H1 (cell line): ENCODE results near the gene TPSD1. TPM values are rescaled to one million over a fixed set of nuclear protein-coding genes. Genes with fewer than 3 reads are reported as not detected.

ENCODE experiments used
- CTCF ChIA-PET: fragments of 300-600 bp; sonication (Branson Sonifier 250); formaldehyde crosslinking; loops from one replicate; lab custom pipeline; 2021; ENCODE audit not compliant: partially characterized antibody; lab: Charles Lee
- POLR2A ChIA-PET: fragments of 300-600 bp; sonication (Branson Sonifier 250); formaldehyde crosslinking; loops from one replicate; lab custom pipeline; 2021; ENCODE audit warnings: inconsistent platforms; ENCODE audit not compliant: partially characterized antibody; lab: Charles Lee
- DNase-seq, 2 experiments: peaks; one replicate each; pipeline versions ENCODE4 v3.0.0 to v3.0.0-alpha.2; 2010 to 2022; ENCODE audit warnings: low spot score in 2 of 2, low read depth in 1 of 2, mixed read lengths in 1 of 2
- FAIRE-seq: peaks from 2 replicates; lab custom pipeline; 2011; peaks lifted over from hg19 to GRCh38; lab: Jason Lieb, UNC
- H2AFZ ChIP-seq: 2 replicates; pipeline ENCODE4 v1.8.1; 2012; ENCODE audit warnings: low read length, inconsistent platforms
- H2AK5ac ChIP-seq: 2 replicates; pipeline ENCODE4 v1.6.1; 2013; ENCODE audit warnings: low read depth, low read length
- H2BK120ac ChIP-seq: replicated peaks from 2 replicates; pipeline ENCODE3; 2013; ENCODE audit warnings: low read depth, low read length, inconsistent platforms
- H2BK12ac ChIP-seq: 2 replicates; pipeline ENCODE4 v1.6.1; 2013; ENCODE audit warnings: low read depth, low read length
- H2BK15ac ChIP-seq: 2 replicates; pipeline ENCODE4 v1.6.1; 2013; ENCODE audit warnings: low read length
- H2BK20ac ChIP-seq: 2 replicates; pipeline ENCODE4 v1.6.1; 2013; ENCODE audit warnings: low read length
- H2BK5ac ChIP-seq: 2 replicates; pipeline ENCODE4 v1.6.1; 2013; ENCODE audit warnings: low read depth, low read length
- H3K14ac ChIP-seq: 2 replicates; pipeline ENCODE4 v1.6.1; 2013; ENCODE audit warnings: inconsistent platforms; ENCODE audit not compliant: insufficient read length
- H3K18ac ChIP-seq: 2 replicates; pipeline ENCODE4 v1.6.1; 2013; ENCODE audit warnings: low read length; ENCODE audit errors: extremely low read depth
- H3K23ac ChIP-seq: 2 replicates; pipeline ENCODE4 v1.6.1; 2013; ENCODE audit warnings: inconsistent platforms; ENCODE audit not compliant: insufficient read length
- H3K23me2 ChIP-seq: 2 replicates; pipeline ENCODE4 v1.6.1; 2013; ENCODE audit warnings: low read depth, low read length
- H3K27ac ChIP-seq: 2 replicates; pipeline ENCODE4 v1.6.1; 2011; ENCODE audit warnings: low read depth, low read length, inconsistent platforms
- H3K27me3 ChIP-seq, 4 experiments: replicated peaks in 1 of 4; 1 replicate in 1 of 4; 2 replicates in 3 of 4; pipeline versions ENCODE4 v1.6.1 to v1.8.1; 2011 to 2013; ENCODE audit warnings: low read length in 3 of 4, mild to moderate bottlenecking in 3 of 4, inconsistent platforms in 2 of 4, mixed read lengths in 2 of 4, moderate library complexity in 1 of 4; ENCODE audit not compliant: control insufficient read depth in 3 of 4, insufficient read depth in 3 of 4; ENCODE audit errors: extremely low read depth in 1 of 4
- H3K36me3 ChIP-seq, 4 experiments: 2 replicates each; pipeline versions ENCODE4 v1.6.1 to v1.8.1; 2011 to 2013; ENCODE audit warnings: mild to moderate bottlenecking in 4 of 4, low read length in 3 of 4, moderate library complexity in 2 of 4, control low read depth in 1 of 4, inconsistent platforms in 1 of 4; ENCODE audit not compliant: insufficient read depth in 4 of 4, control insufficient read depth in 2 of 4
- H3K4ac ChIP-seq: replicated peaks from 2 replicates; pipeline ENCODE3; 2013; ENCODE audit warnings: low read length, low read depth, mixed read lengths, inconsistent platforms; ENCODE audit not compliant: insufficient read length
- H3K4me1 ChIP-seq, 4 experiments: replicated peaks in 1 of 4; 1 replicate in 1 of 4; 2 replicates in 3 of 4; pipeline versions ENCODE4 v1.6.1 to v1.8.1; 2011 to 2013; ENCODE audit warnings: low read length in 3 of 4, inconsistent platforms in 2 of 4, mixed read lengths in 1 of 4; ENCODE audit not compliant: insufficient read depth in 4 of 4, control insufficient read depth in 3 of 4
- H3K4me2 ChIP-seq, 2 experiments: 2 replicates each; pipeline versions ENCODE4 v1.6.1 to v1.8.1; 2011 to 2013; ENCODE audit warnings: low read depth in 2 of 2, low read length in 2 of 2, control low read depth in 1 of 2, inconsistent platforms in 1 of 2, mild to moderate bottlenecking in 1 of 2; ENCODE audit not compliant: insufficient read depth in 1 of 2
- H3K4me3 ChIP-seq, 4 experiments: fragments of 200-600, 300-600 bp in 1 of 4; sonication (generic), shearing (Covaris generic), sonication (Bioruptor Twin) in 1 of 4; 2 replicates each; pipeline versions ENCODE4 v1.5.1 to v1.8.1; 2011 to 2016; ENCODE audit warnings: low read length in 4 of 4, low read depth in 3 of 4, control low read depth in 2 of 4, inconsistent platforms in 2 of 4, mild to moderate bottlenecking in 2 of 4, mixed read lengths in 1 of 4, moderate library complexity in 1 of 4; ENCODE audit not compliant: insufficient read depth in 2 of 4; ENCODE audit errors: extremely low read depth in 1 of 4
- H3K56ac ChIP-seq: replicated peaks from 2 replicates; pipeline ENCODE3; 2013; ENCODE audit warnings: low read depth, mild to moderate bottlenecking, mixed read lengths, low read length, inconsistent platforms; ENCODE audit not compliant: insufficient read length
- H3K79me1 ChIP-seq: 2 replicates; pipeline ENCODE4 v1.6.1; 2013; ENCODE audit warnings: low read depth, low read length, control low read depth
- H3K79me2 ChIP-seq, 2 experiments: 2 replicates each; pipeline versions ENCODE4 v1.6.1 to v1.8.1; 2012 to 2013; ENCODE audit warnings: low read length in 2 of 2, mild to moderate bottlenecking in 2 of 2, inconsistent platforms in 1 of 2; ENCODE audit not compliant: insufficient read depth in 2 of 2, control insufficient read depth in 1 of 2
- H3K9ac ChIP-seq, 4 experiments: replicated peaks in 1 of 4; 1 replicate in 1 of 4; 2 replicates in 3 of 4; pipeline versions ENCODE4 v1.6.1 to v1.8.1; 2011 to 2013; ENCODE audit warnings: low read depth in 3 of 4, low read length in 3 of 4, control low read depth in 2 of 4, mild to moderate bottlenecking in 2 of 4, moderate library complexity in 2 of 4, inconsistent platforms in 1 of 4; ENCODE audit errors: extremely low read depth in 1 of 4
- H3K9me3 ChIP-seq, 2 experiments: 2 replicates each; pipeline versions ENCODE4 v1.6.1 to v1.8.1; 2012 to 2013; ENCODE audit warnings: mild to moderate bottlenecking in 2 of 2, moderate library complexity in 2 of 2, control low read depth in 1 of 2, inconsistent platforms in 1 of 2, low read depth in 1 of 2, low read length in 1 of 2, mixed read lengths in 1 of 2; ENCODE audit not compliant: insufficient read depth in 2 of 2
- H4K20me1 ChIP-seq, 2 experiments: replicated peaks in 1 of 2; 2 replicates each; pipeline versions ENCODE3 to v1.8.1; 2011 to 2013; ENCODE audit warnings: inconsistent platforms in 2 of 2, low read length in 2 of 2, mild to moderate bottlenecking in 1 of 2; ENCODE audit not compliant: insufficient read depth in 2 of 2, control insufficient read depth in 1 of 2
- H4K5ac ChIP-seq: 2 replicates; pipeline ENCODE4 v1.6.1; 2013; ENCODE audit warnings: low read length, low read depth, mixed read lengths, inconsistent platforms; ENCODE audit not compliant: insufficient read length
- H4K8ac ChIP-seq: 2 replicates; pipeline ENCODE4 v1.8.0; 2013; ENCODE audit warnings: mild to moderate bottlenecking, moderate library complexity, low read length, inconsistent platforms; ENCODE audit not compliant: insufficient read depth; ENCODE audit errors: extremely low read depth
- H4K91ac ChIP-seq: replicated peaks from 2 replicates; pipeline ENCODE3; 2013; ENCODE audit warnings: low read length, mixed read lengths, inconsistent platforms; ENCODE audit not compliant: insufficient read length
- BCL11A ChIP-seq, 2 experiments: IDR thresholded peaks; one replicate each; pipeline ENCODE4 v1.6.1; 2011; ENCODE audit warnings: low read depth in 2 of 2, low read length in 2 of 2, mild to moderate bottlenecking in 2 of 2
- CEBPB ChIP-seq: IDR thresholded peaks from 2 replicates; pipeline ENCODE4 v1.6.1; 2012; ENCODE audit warnings: low read depth, low read length
- CHD1 ChIP-seq: IDR thresholded peaks from 2 replicates; pipeline ENCODE4 v1.6.1; 2012; ENCODE audit warnings: low read depth, low read length, improper control_type of control experiment
- KDM5A ChIP-seq: fragments of 200-600 bp; IDR thresholded peaks from 2 replicates; pipeline ENCODE4 v1.7.1; 2012; ENCODE audit warnings: mild to moderate bottlenecking, low read length, inconsistent platforms, mixed read lengths
- NRF1 ChIP-seq: IDR thresholded peaks from 2 replicates; pipeline ENCODE4 v1.6.1; 2011; ENCODE audit warnings: mild to moderate bottlenecking, low read depth, low read length, improper control_type of control experiment
- PHF8 ChIP-seq: fragments of 200-600 bp; sonication (generic); conservative IDR thresholded peaks from 2 replicates; pipeline ENCODE4 v1.7.1; 2012; ENCODE audit warnings: low read depth, mild to moderate bottlenecking, inconsistent platforms, low read length, moderate library complexity
- RFX5 ChIP-seq: IDR thresholded peaks from 2 replicates; pipeline ENCODE4 v1.6.1; 2011; ENCODE audit warnings: low read depth, low read length, improper control_type of control experiment, borderline replicate concordance
- SAP30 ChIP-seq: fragments of 300-600 bp; sonication (generic); IDR thresholded peaks from 2 replicates; pipeline ENCODE4 v1.7.1; 2012; ENCODE audit warnings: low read length, moderate library complexity, mild to moderate bottlenecking, inconsistent platforms; ENCODE audit not compliant: insufficient read depth, insufficient replicate concordance
- SRF ChIP-seq: IDR thresholded peaks from 2 replicates; pipeline ENCODE4 v1.6.1; 2011; ENCODE audit warnings: mild to moderate bottlenecking, low read depth, low read length, moderate library complexity
- TEAD4 ChIP-seq: IDR thresholded peaks from 2 replicates; pipeline ENCODE4 v1.6.1; 2012; ENCODE audit warnings: low read depth, low read length, inconsistent platforms, mixed read lengths
- WGBS, 2 experiments: shearing (Covaris generic) in 1 of 2; methylation state at CpG; one replicate each; pipeline versions ENCODE4 v1.1.6 to v1.1.7; 2013 to 2015; ENCODE audit warnings: low lambda C conversion rate in 2 of 2, mixed read lengths in 2 of 2, inconsistent platforms in 1 of 2, low coverage in 1 of 2, missing lambda C conversion rate in 1 of 2; ENCODE audit not compliant: insufficient replicate concordance in 2 of 2, insufficient coverage in 1 of 2, insufficient read length in 1 of 2; ENCODE audit errors: extremely low coverage in 1 of 2, missing lambda C conversion rate in 1 of 2; 5-methylcytosine and 5-hydroxymethylcytosine counted together
- polyA plus RNA-seq, 7 experiments: library from polyadenylated mRNA; depleted of rRNA in 3 of 7; stranded (reverse) in 5 of 7; unstranded in 2 of 7; fragments of >200 nt in 5 of 7; fragments of 200-250 nt in 2 of 7; gene quantifications; 1 replicate in 5 of 7; 2 replicates in 1 of 7; 4 replicates in 1 of 7; pipeline versions ENCODE4 v1.2.1 to v1.2.3, GENCODE V29; 2011 to 2013; ENCODE audit warnings: missing spikeins in 2 of 7, mixed read lengths in 2 of 7
- total RNA-seq: library from RNA; stranded (reverse); fragmentation: NEBNext Ultra II Directional; extraction: Animal tissue kit (Norgen Biotek cat#: 25700); gene quantifications from 2 replicates; pipeline ENCODE4 v1.2.1, GENCODE V29; 2021

TPSD1 gene
- total and polyA plus RNA-seq, 2 of the 8 experiments (the other 6 are each of a cell fraction or from before 2014, with no cell fraction given) = 0.26 TPM; not detected in 1

GRCh38 chr16:1306334-1306733 lies 50.5 kb downstream of the TPSD1 start:
- 76% methylated on average over 4 of the region's 4 CpGs; no CpG with 5 or more reads in 1 of the 2 experiments for WGBS, 2 experiments
- Histone ChIP-seq H3K27me3 (no peaks in the 10 kb centered on the region), H3K56ac (no peak overlapping the region), H4K8ac (no peak overlapping the region; the same call in 1 of the 2 replicates), H3K9me3 (no peaks in the 10 kb centered on the region), H3K79me2 (peaks cover 15 to 18% of the 10 kb centered on the region in 2 experiments), H4K20me1 (peaks cover 12 to 13% of the 10 kb centered on the region in 2 experiments), H4K5ac (no peak overlapping the region), H3K4me3 (no peak overlapping the region), H2BK20ac (no peak overlapping the region), H2BK5ac (no peak overlapping the region), H2AFZ (no peak overlapping the region), H2BK120ac (no peak overlapping the region), H3K4ac (no peak overlapping the region), H3K18ac (no peak overlapping the region), H3K27ac (no peak overlapping the region), H2BK12ac (no peak overlapping the region), H3K79me1 (peaks cover 3% of the 10 kb centered on the region; the same call in 1 of the 2 replicates), H2BK15ac (no peak overlapping the region), H4K91ac (no peak overlapping the region), H3K4me2 (no peak overlapping the region), H3K23ac (no peak overlapping the region), H3K36me3 (no peaks in the 10 kb centered on the region), H2AK5ac (no peak overlapping the region), H3K14ac (no peak overlapping the region), H3K9ac (no peak overlapping the region), H3K4me1 (peaks cover 0 to 18% (median 11%) of the 10 kb centered on the region in 4 experiments; a peak in 6 of 7 replicates), H3K23me2 (peaks cover 22% of the 10 kb centered on the region)
- ChIA-PET CTCF (interaction anchor here (1.2 to 2.9 kb wide), 5 partner anchors 9 to 233 kb away, joined by 3 to 7 read pairs (median 4); no protein-coding TSS in a partner anchor), POLR2A (interaction anchor here (1.0 kb wide), 1 partner anchor 9 kb away, joined by 3 read pairs; no protein-coding TSS in a partner anchor)
- FAIRE-seq (no peak), DNase-seq (no peak)
- no peak for TF ChIP-seq PHF8
- TF ChIP-seq SRF = no peak
- TF ChIP-seq SAP30 = no peak
- TF ChIP-seq KDM5A = no peak
- no peak for TF ChIP-seq BCL11A (IDR thresholded peaks at IDR 0.05; ENCODE audit: low read depth in 2 of 2, low read length in 2 of 2)
- no peak for TF ChIP-seq RFX5
- TF ChIP-seq NRF1 = no peak
- no peak for TF ChIP-seq TEAD4
- TF ChIP-seq CEBPB = no peak
- TF ChIP-seq CHD1 = no peak
